Colonic mucosa (tissue), 4 donors: Measurements from ENCODE around the gene MCMBP. TPM values are rescaled to one million over a fixed set of nuclear protein-coding genes. Genes with fewer than 3 reads are reported as not detected.

Experiments used
- DNase-seq: peaks from one replicate; pipeline ENCODE4 v3.0.0-alpha.2; 2020
- H3K27ac ChIP-seq: fragments of 200-600 bp; one replicate; pipeline ENCODE4 v1.8.0; 2021
- H3K27me3 ChIP-seq: fragments of 200-600 bp; one replicate; pipeline ENCODE4 v1.8.0; 2021
- H3K36me3 ChIP-seq: fragments of 200-600 bp; one replicate; pipeline ENCODE4 v1.8.0; 2021
- H3K4me1 ChIP-seq: fragments of 200-600 bp; one replicate; pipeline ENCODE4 v1.8.0; 2021; ENCODE audit warnings: mild to moderate bottlenecking
- H3K4me3 ChIP-seq: fragments of 200-600 bp; one replicate; pipeline ENCODE4 v1.8.0; 2021
- H3K9ac ChIP-seq, 2 donors: one replicate each; pipeline ENCODE4 v1.7.0; 2013; ENCODE audit warnings: control low read depth in 2 of 2, low read depth in 2 of 2, low read length in 2 of 2
- H3K9me3 ChIP-seq: fragments of 200-600 bp; one replicate; pipeline ENCODE4 v1.8.0; 2021
- CTCF ChIP-seq: fragments of 200-600 bp; IDR thresholded peaks from one replicate; pipeline ENCODE4 v1.8.0; 2022; ENCODE audit warnings: antibody characterized with exemption, mild to moderate bottlenecking
- intact Hi-C: fragments of 100-400 bp; cut with DNase I; formaldehyde crosslinking; loops from one replicate; pipeline ENCODE4 v1.14.1; 2022
- total RNA-seq, 2 donors: library from RNA; stranded (reverse); fragmentation: NEBNext Ultra II Directional in 1 of 2; extraction: Animal tissue kit (Norgen Biotek cat#: 25700) in 1 of 2; gene quantifications; one replicate each; pipeline ENCODE4 v1.2.1, GENCODE V29; 2021
- donor health status: healthy.
- donor health status: DM: no; HTN: no; CAD: no.
- donor health status: DM: no; HTN: no; CAD: no.

Gene MCMBP
- total RNA-seq, 2 donors from 2014 or later: 46.7 to 56.4 TPM

DNA sequence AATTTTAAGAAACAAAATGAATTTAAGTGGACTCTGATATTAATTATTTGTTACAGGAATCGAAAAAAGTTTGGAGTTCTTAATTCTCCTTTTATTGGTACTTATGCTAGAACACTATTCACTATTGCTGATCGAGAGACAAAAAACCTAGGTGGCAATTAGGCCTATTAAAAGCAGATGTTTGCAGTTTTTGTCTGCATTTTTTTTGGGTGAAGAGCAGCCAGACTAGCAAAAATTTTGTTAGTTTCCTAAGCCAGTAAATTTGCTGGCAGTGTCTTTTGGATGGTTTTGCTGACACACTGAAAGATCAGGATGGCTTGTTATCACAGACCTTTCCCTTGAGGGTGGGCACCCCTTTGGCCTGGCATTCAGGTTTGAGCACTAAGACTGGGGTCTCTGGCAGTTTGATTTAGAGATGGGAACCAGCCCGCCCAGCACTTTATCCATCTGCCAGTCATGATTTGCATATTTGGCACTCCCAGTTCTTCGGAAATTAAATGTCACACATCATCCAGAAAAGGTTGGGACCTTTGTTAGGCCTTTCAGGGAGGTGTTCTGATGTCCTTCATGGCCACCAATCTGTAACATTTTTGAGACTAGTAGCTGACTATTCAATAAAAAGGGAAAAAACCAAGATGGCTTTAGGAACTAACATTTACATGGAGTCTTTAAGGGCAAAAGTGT, 89.5 kb downstream of the MCMBP start:
- intact Hi-C loops: no loop called here
- no peaks in the 10 kb centered on the region for H3K4me1 ChIP-seq
- no peak for DNase-seq
- TF ChIP-seq CTCF: no peak
- H3K9me3 ChIP-seq: no peaks in the 10 kb centered on the region
- H3K4me3 ChIP-seq: no peak overlapping the region
- H3K9ac ChIP-seq: no peak overlapping the region
- no peaks in the 10 kb centered on the region for H3K27me3 ChIP-seq
- no peak overlapping the region for H3K27ac ChIP-seq
- H3K36me3 ChIP-seq: no peaks in the 10 kb centered on the region

- TF ChIP-seq CTCF: no peak
- no peaks in the 10 kb centered on the region for H3K4me1 ChIP-seq
- no peak overlapping the region for H3K4me3 ChIP-seq
- H3K27me3 ChIP-seq: no peaks in the 10 kb centered on the region
- H3K9ac ChIP-seq: no peak overlapping the region
- no peak for DNase-seq
- no peaks in the 10 kb centered on the region for H3K36me3 ChIP-seq
- H3K27ac ChIP-seq: no peak overlapping the region
- no peaks in the 10 kb centered on the region for H3K9me3 ChIP-seq
- intact Hi-C loops: no loop called here
These were observed 91.1 kb downstream of the MCMBP start for GRCh38 chr10:119781498-119781897.

DNA sequence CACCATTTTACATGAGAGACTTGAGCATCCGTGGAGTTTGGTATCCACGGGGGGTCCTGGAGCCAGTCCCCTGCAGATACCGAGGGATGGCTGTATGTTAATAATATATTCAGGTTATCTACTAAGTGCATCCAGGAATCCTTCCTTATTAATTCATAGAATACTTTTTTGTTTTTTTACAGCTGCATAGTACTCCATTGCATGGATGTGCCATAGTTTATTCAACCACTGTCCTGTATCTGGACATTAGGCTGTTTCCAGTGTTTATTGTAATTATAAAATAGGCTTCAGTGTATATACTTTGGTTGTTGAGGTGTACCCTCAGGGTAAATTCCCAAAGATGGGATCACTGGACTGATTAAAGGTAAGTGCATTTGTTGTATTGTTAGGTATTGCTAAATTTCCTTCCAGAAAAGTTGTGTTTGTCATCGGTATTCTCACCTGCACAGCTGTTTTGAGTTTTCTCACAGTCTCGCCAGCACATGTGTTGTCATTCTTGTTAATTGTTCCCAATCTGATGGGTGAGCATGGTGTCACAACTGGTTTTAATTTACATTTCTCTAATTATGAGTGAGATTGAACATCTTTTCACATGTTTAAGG, 91.7 kb downstream of the MCMBP start:
- H3K9ac ChIP-seq: no peak overlapping the region
- H3K36me3 ChIP-seq: no peaks in the 10 kb centered on the region
- no peaks in the 10 kb centered on the region for H3K27me3 ChIP-seq
- no peak overlapping the region for H3K4me3 ChIP-seq
- DNase-seq: no peak
- intact Hi-C loops: no loop called here
- no peaks in the 10 kb centered on the region for H3K4me1 ChIP-seq
- no peak for TF ChIP-seq CTCF
- no peak overlapping the region for H3K27ac ChIP-seq
- H3K9me3 ChIP-seq: no peaks in the 10 kb centered on the region

Other genes with a start within 250 kb of the MCMBP start
- gene BAG3, start 221.5 kb downstream of the MCMBP start, total RNA-seq: 10 to 100 TPM; 30.4 to 48.9 TPM
- gene INPP5F, start 146.8 kb downstream of the MCMBP start, total RNA-seq: 10 to 100 TPM; 12.6 to 15.6 TPM
- gene SEC23IP, start 19.9 kb upstream of the MCMBP start, total RNA-seq: 10 to 100 TPM; 54.9 to 57.3 TPM